ENCODE measurements around the gene KIR3DL2. TPM values are rescaled to one million over a fixed set of nuclear protein-coding genes. Genes with fewer than 3 reads are reported as not detected.
"Not testable (repeated sequence)": the region's sequence is repeated elsewhere in the genome, so short reads cannot be mapped to it uniquely, and the experiment has no call there.

The KIR3DL2 gene
- total and polyA plus RNA-seq, 2 of the 4 experiments (the other 2 are of a cell fraction): not detected

- Histone ChIP-seq H2AFZ (replicated peaks; ENCODE audit: low read length, poor library complexity) (no peak overlapping the region), H3K4me2 (ENCODE audit: low read depth, low read length) (no peak overlapping the region), H2BK120ac (ENCODE audit: low read depth, low read length) (no peak overlapping the region), H3K4me1 (ENCODE audit: control insufficient read depth, insufficient read depth, low read length) (no peaks in the 10 kb centered on the region), H3K4ac (ENCODE audit: low read depth, low read length) (no peak overlapping the region), H3K79me1 (ENCODE audit: low read depth in 1 of 2, low read length in 2 of 2) (no peaks in the 10 kb centered on the region), H3K27me3 (ENCODE audit: control insufficient read depth, insufficient read depth, low read length) (no peaks in the 10 kb centered on the region), H4K8ac (ENCODE audit: low read depth in 2 of 2, low read length in 2 of 2) (no peak overlapping the region), H3K14ac (replicated peaks; ENCODE audit: low read depth, low read length) (no peak overlapping the region), H3K9ac (ENCODE audit: low read depth, low read length) (no peak overlapping the region), H4K5ac (ENCODE audit: low read depth, low read length) (no peak overlapping the region), H2BK20ac (ENCODE audit: low read depth, low read length) (no peak overlapping the region), H4K20me1 (ENCODE audit: insufficient read depth, low read length) (no peaks in the 10 kb centered on the region), H3K27ac (ENCODE audit: insufficient read depth, low read length) (no peak overlapping the region), H3K9me1 (ENCODE audit: insufficient read depth, low read length) (no peaks in the 10 kb centered on the region), H2BK15ac (ENCODE audit: low read depth, low read length) (no peak overlapping the region), H4K91ac (ENCODE audit: insufficient read depth, low read depth, low read length) (no peak overlapping the region), H3K56ac (ENCODE audit: extremely low read depth, insufficient read depth, low read length) (no peak overlapping the region), H2AK9ac (replicated peaks; ENCODE audit: low read depth, low read length, poor library complexity) (no peak overlapping the region), H3K18ac (ENCODE audit: low read depth, low read length) (no peak overlapping the region), H2BK5ac (ENCODE audit: low read depth, low read length, poor library complexity, severe bottlenecking) (no peak overlapping the region), H3K4me3 (ENCODE audit: insufficient read depth, low read depth, low read length) (no peak overlapping the region), H3K36me3 (ENCODE audit: control insufficient read depth, insufficient read depth, low read length) (no peaks in the 10 kb centered on the region), H3K9me3 (ENCODE audit: control insufficient read depth, insufficient read depth, low read length) (peaks cover 12% of the 10 kb centered on the region), H2AK5ac (ENCODE audit: low read depth, low read length) (no peak overlapping the region), H3K23ac (ENCODE audit: low read depth, low read length) (no peak overlapping the region)
- dilution Hi-C loops (cut with HindIII; ENCODE audit: low sequenced_read_pairs, unreplicated experiment): no loop called here
- BruUV-seq (replicated peaks): no TSS peak
- CTCF ChIA-PET: no interaction called here
- POLR2A ChIA-PET (ENCODE audit: unreplicated experiment): no interaction called here
- ATAC-seq (ENCODE audit: low read depth) (no peak), DNase-seq (no peak)
- intact Hi-C loops (cut with micrococcal nuclease): no loop called here
- WGBS, 2 experiments (ENCODE audit: extremely low coverage in 2 of 2, insufficient read length in 1 of 2): 0% methylated on average over 2 of the region's 7 CpGs; no CpG with 5 or more reads in 1 of the 2 experiments
- TF ChIP-seq RCOR1 (IDR thresholded peaks at IDR 0.05; ENCODE audit: insufficient replicate concordance, low read length): no peak
- TF ChIP-seq CHD1 (IDR thresholded peaks at IDR 0.05; ENCODE audit: low read depth, low read length): no peak
- no peak for TF ChIP-seq MXI1 (IDR thresholded peaks at IDR 0.05; ENCODE audit: borderline replicate concordance, low read depth, low read length)
- TF ChIP-seq USF2 (IDR thresholded peaks at IDR 0.05; ENCODE audit: low read depth, low read length): no peak
- no peak for TF ChIP-seq POLR2A (IDR thresholded peaks at IDR 0.05; ENCODE audit: low read depth, low read length)
- in situ Hi-C loops (cut with MboI; ENCODE audit: low sequenced_read_pairs): no loop called here
Measured at GRCh38 chr19:54893406-54893805, 43.2 kb downstream of the KIR3DL2 start.

- H2AK5ac ChIP-seq (ENCODE audit: low read depth, low read length); H3K18ac ChIP-seq (ENCODE audit: low read depth, low read length); dilution Hi-C loops (cut with HindIII; ENCODE audit: low sequenced_read_pairs, unreplicated experiment); H4K20me1 ChIP-seq (ENCODE audit: insufficient read depth, low read length); H3K36me3 ChIP-seq (ENCODE audit: control insufficient read depth, insufficient read depth, low read length); H3K23ac ChIP-seq (ENCODE audit: low read depth, low read length); CTCF ChIA-PET; H3K9ac ChIP-seq (ENCODE audit: low read depth, low read length); H3K4ac ChIP-seq (ENCODE audit: low read depth, low read length); H3K4me1 ChIP-seq (ENCODE audit: control insufficient read depth, insufficient read depth, low read length); H2BK20ac ChIP-seq (ENCODE audit: low read depth, low read length); H3K79me1 ChIP-seq (ENCODE audit: low read depth in 1 of 2, low read length in 2 of 2); DNase-seq; BruUV-seq (replicated peaks); H3K27me3 ChIP-seq (ENCODE audit: control insufficient read depth, insufficient read depth, low read length); H2BK15ac ChIP-seq (ENCODE audit: low read depth, low read length); H4K5ac ChIP-seq (ENCODE audit: low read depth, low read length); H3K56ac ChIP-seq (ENCODE audit: extremely low read depth, insufficient read depth, low read length); POLR2A ChIA-PET (ENCODE audit: unreplicated experiment); H4K8ac ChIP-seq (ENCODE audit: low read depth in 2 of 2, low read length in 2 of 2); ATAC-seq (ENCODE audit: low read depth); H3K27ac ChIP-seq (ENCODE audit: insufficient read depth, low read length); H3K14ac ChIP-seq (replicated peaks; ENCODE audit: low read depth, low read length); intact Hi-C loops (cut with micrococcal nuclease); H2AFZ ChIP-seq (replicated peaks; ENCODE audit: low read length, poor library complexity); H2BK5ac ChIP-seq (ENCODE audit: low read depth, low read length, poor library complexity, severe bottlenecking); H2AK9ac ChIP-seq (replicated peaks; ENCODE audit: low read depth, low read length, poor library complexity); H2BK120ac ChIP-seq (ENCODE audit: low read depth, low read length); H4K91ac ChIP-seq (ENCODE audit: insufficient read depth, low read depth, low read length); in situ Hi-C loops (cut with MboI; ENCODE audit: low sequenced_read_pairs); H3K4me2 ChIP-seq (ENCODE audit: low read depth, low read length); H3K4me3 ChIP-seq (ENCODE audit: insufficient read depth, low read depth, low read length); H3K9me1 ChIP-seq (ENCODE audit: insufficient read depth, low read length): not testable (repeated sequence)
- peaks cover 14% of the 10 kb centered on the region for H3K9me3 ChIP-seq (ENCODE audit: control insufficient read depth, insufficient read depth, low read length)
- WGBS, 2 experiments (ENCODE audit: extremely low coverage in 2 of 2, insufficient read length in 1 of 2): 78% methylated on average over 11 of the region's 16 CpGs; no CpG with 5 or more reads in 1 of the 2 experiments
Measured at GRCh38 chr19:54894106-54894505, 43.9 kb downstream of the KIR3DL2 start.
